Measurements from ENCODE around the gene S100A14.

DNA sequence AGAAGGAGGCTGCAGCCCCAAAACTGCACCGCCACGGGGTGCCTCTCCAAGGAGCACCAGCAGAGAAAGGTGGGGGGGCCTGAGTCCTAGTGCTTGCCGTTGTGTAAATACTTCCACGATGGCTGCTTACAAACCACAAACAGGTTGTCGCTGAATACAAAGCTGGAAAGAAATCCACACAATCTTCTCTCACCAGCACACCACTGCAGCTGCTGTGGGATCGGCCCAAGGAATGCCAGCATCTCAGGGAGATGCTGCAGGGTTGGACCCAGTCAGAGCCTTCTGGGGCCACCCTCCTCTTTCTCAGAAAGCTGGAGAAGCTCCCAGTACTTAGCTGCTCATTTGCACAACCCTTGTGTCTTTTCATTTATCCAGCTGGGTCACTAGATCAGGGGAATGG is 3.0 kb upstream of the S100A14 start:
- TF ChIP-seq CTCF (IDR thresholded peaks at IDR 0.05) (no peak), POLR2AphosphoS5 (IDR thresholded peaks at IDR 0.05) (no peak)

All from prostate gland (tissue), 2 donors.